Measurements from ENCODE around the gene MRPS7. TPM values are rescaled to one million over a fixed set of nuclear protein-coding genes. Genes with fewer than 3 reads are reported as not detected.

Gene MRPS7
- total RNA-seq, 8 experiments from 2014 or later, result 48.2 to 108 (median 78.7) TPM

DNA sequence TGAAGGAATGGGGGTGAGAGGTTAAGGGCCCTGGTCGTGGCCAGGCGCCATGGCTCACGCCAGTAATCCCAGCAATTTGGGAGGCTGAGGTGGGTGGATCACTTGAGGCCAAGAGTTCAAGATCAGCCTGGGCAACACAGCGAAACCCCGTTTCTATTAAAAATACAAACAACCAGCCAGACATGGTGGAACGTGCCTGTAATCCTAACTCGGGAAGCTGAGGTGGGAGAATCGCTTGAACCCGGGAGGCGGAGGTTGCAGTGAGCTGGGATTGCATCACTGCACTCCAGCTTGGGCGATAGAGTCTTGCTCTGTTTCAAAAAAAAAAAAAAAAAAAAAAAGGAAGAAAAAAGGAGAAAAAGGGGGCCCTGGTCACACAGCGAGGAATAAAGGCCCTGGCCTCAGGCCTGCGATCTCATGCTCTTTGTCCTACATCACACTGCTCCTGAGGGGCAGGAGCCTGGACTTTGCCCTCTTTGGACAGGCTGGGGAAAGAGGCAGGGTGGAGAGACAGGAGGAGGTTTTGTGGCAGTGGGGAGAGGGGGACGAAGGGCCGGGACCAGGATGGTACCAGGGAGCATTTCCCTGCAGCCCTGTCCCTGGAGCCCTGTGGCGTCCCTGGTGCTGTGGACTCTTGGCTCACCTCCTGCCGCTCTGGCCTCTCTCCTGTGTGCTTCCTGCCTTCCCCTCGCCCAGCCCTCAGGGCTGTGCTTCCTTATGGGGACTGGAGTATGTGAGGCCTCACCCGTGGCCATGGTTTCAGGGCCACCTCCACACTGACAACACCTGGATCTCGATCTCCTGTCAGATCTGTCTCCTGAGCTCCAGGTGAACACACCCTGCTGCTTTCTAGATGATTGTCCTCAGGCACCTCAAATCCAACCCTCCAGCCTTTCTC lies 47.3 kb downstream of the MRPS7 start:
- H3K4me1 ChIP-seq (replicated peaks in 1 of 2), result peaks cover 0 to 2% of the 10 kb centered on the region in 2 donors
- H3K4me3 ChIP-seq, result no peak overlapping the region
- H3K27ac ChIP-seq, result no peak overlapping the region
- ATAC-seq (replicated peaks in 6 of 8), result peak; percentile 17 to 85 (median 60)
- WGBS, 10 experiments, result 73 to 93% (median 80%) methylated on average over 2 to 15 of the region's 20 CpGs; no CpG with 5 or more reads in 1 of the 10 experiments
- in situ Hi-C loops (cut with MboI; ENCODE audit: low pct_unique_long_range_greater_than_20kb in 2 of 9, low sequenced_read_pairs in 9 of 9, unreplicated experiment in 9 of 9), result loop anchor here in 1 of 9 experiments (25.0 kb wide), 1 partner anchor 103 kb away; the partner anchor contains the start of gene GRB2

DNA sequence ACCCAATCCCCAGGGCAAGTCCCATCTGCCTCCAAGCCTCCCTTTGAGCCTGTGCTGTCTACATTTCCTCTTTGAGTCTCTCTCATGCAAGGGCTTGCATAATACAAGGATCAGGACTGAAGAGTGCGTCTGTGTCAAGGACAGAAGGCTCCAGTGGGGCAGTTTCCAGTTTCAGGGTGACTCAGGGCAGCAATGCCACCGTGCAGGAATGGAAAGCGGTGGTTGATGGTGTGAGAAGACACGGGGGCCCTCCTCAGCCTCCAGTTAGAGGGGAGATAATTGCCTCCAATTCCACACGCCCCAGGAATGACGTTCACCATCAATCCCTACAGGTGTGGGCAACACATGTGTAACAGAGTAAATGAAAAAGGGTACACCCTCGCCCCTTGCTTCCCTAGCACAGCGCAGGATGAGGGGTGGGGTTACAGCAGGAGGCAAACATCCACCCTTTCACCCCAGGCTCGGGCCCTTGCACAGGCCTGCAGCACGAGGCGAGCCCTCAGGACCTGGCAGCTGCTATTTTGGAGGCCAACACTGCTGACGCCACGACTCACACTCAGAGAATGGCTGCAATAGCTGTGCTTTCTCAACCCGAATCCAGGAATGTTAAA lies 52.4 kb downstream of the MRPS7 start:
- in situ Hi-C loops (cut with MboI; ENCODE audit: low pct_unique_long_range_greater_than_20kb in 2 of 9, low sequenced_read_pairs in 9 of 9, unreplicated experiment in 9 of 9), result loop anchor here in 1 of 9 experiments (25.0 kb wide), 1 partner anchor 98 kb away; the partner anchor contains the start of gene GRB2
- peaks cover 0 to under 1% of the 10 kb centered on the region in 2 donors for H3K4me1 ChIP-seq (replicated peaks in 1 of 2)
- no peak overlapping the region for H3K4me3 ChIP-seq
- no peak overlapping the region for H3K27ac ChIP-seq
- no peak for ATAC-seq (replicated peaks in 6 of 8)
- 75 to 100% (median 84%) methylated on average over 1 to 6 of the region's 14 CpGs; no CpG with 5 or more reads in 4 of the 10 experiments for WGBS, 10 experiments

DNA sequence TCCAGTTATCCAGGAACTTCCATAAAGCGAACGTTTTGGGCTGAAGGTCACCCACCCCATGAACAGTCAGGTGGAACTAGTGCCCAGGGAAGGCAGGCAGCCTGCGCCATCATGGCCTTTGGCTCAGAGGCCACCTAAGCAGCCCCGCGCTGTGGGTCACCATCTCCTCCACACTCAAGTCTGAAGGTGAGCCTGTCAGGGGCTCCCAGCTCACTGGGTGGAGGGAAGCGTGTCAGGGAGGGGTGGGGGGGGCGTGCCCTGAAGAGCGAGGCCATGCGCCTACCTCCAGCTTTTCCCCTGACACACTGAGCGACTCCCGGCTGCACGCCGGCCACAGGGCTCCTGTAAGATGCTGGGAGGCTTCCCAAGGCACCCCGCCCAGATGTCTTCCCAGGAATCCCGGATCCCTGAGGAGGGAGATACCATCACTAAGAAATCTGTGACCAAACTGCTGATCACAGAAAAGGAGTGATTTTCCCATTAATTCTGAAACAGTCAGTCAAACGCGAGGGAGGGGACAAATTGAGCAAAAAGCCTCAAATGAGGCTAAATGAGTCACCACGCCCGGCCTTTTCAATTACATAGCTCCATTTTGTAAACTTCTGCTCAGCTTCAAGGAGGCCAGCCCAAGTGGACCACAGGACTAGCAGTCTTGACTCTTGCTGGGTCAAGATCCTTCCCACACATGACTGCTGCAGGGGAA lies 54.0 kb downstream of the MRPS7 start:
- H3K4me1 ChIP-seq (replicated peaks in 1 of 2), result no peaks in the 10 kb centered on the region
- WGBS, 10 experiments, result 26 to 100% (median 85%) methylated on average over 1 to 12 of the region's 19 CpGs; no CpG with 5 or more reads in 1 of the 10 experiments
- in situ Hi-C loops (cut with MboI; ENCODE audit: low pct_unique_long_range_greater_than_20kb in 2 of 9, low sequenced_read_pairs in 9 of 9, unreplicated experiment in 9 of 9), result loop anchor here in 1 of 9 experiments (25.0 kb wide), 1 partner anchor 97 kb away; the partner anchor contains the start of gene GRB2
- no peak overlapping the region for H3K4me3 ChIP-seq
- no peak overlapping the region for H3K27ac ChIP-seq
- ATAC-seq (replicated peaks in 6 of 8), result peak in 3 of 8 experiments; percentile 15 to 74 (median 73)

Other genes with a start within 250 kb of the MRPS7 start
- gene MRPL58, start 249.2 kb upstream of the MRPS7 start, total RNA-seq, result 10 to 100 TPM; 27.6 to 52.5 (median 34.8) TPM
- 100 to 1,000 TPM; 282 to 662 (median 376) TPM for gene ATP5PD, start 214.9 kb upstream of the MRPS7 start, total RNA-seq
- gene KCTD2, start 214.7 kb upstream of the MRPS7 start, total RNA-seq, result 10 to 100 TPM; 13.2 to 41.6 (median 30.6) TPM
- gene SLC16A5, start 173.9 kb upstream of the MRPS7 start, total RNA-seq, result 10 to 100 TPM in 2 of 8 experiments, 1 to 10 TPM in 1, under 1 TPM in 2, not detected in 3; 0.09 to 16.6 (median 5.0) TPM
- gene ARMC7, start 151.9 kb upstream of the MRPS7 start, total RNA-seq, result 10 to 100 TPM in 2 of 8 experiments, 1 to 10 TPM in 6; 3.7 to 11.3 (median 6.1) TPM
- 10 to 100 TPM; 30.0 to 86.8 (median 41.9) TPM for gene NT5C, start 130.1 kb upstream of the MRPS7 start, total RNA-seq
- gene JPT1, start 107.4 kb upstream of the MRPS7 start, total RNA-seq, result 100 to 1,000 TPM in 7 of 8 experiments, 10 to 100 TPM in 1; 95.0 to 664 (median 275) TPM
- 100 to 1,000 TPM; 114 to 263 (median 169) TPM for gene SUMO2, start 78.9 kb upstream of the MRPS7 start, total RNA-seq
- gene NUP85, start 56.2 kb upstream of the MRPS7 start, total RNA-seq, result 10 to 100 TPM; 16.0 to 69.3 (median 21.0) TPM
- 10 to 100 TPM; 13.0 to 39.2 (median 18.9) TPM for gene GGA3, start 273 bp upstream of the MRPS7 start, total RNA-seq
- gene MIF4GD, start 9.4 kb downstream of the MRPS7 start, total RNA-seq, result 10 to 100 TPM in 7 of 8 experiments, 1 to 10 TPM in 1; 9.8 to 21.2 (median 16.3) TPM
- gene SLC25A19, start 27.6 kb downstream of the MRPS7 start, total RNA-seq, result 10 to 100 TPM in 2 of 8 experiments, 1 to 10 TPM in 6; 3.7 to 17.9 (median 5.9) TPM
- gene GRB2, start 143.8 kb downstream of the MRPS7 start, total RNA-seq, result 10 to 100 TPM; 37.1 to 76.5 (median 43.9) TPM
- gene TMEM94, start 194.8 kb downstream of the MRPS7 start, total RNA-seq, result 10 to 100 TPM; 19.3 to 92.7 (median 56.1) TPM